Trophoblast cell (in vitro differentiated cells and primary cell): ENCODE results near the gene NBPF14.
"Not testable (repeated sequence)": the region's sequence is repeated elsewhere in the genome, so short reads cannot be mapped to it uniquely, and the experiment has no call there.

Source experiments
- DNase-seq, 2 donors: peaks; one replicate each; pipeline ENCODE4 v3.0.0-alpha.2; 2016
- H2AFZ ChIP-seq: 2 replicates; pipeline ENCODE4 v1.6.1; 2013; ENCODE audit warnings: low read length, moderate library complexity, mild to moderate bottlenecking; ENCODE audit not compliant: insufficient read depth, poor library complexity
- H2AK5ac ChIP-seq: 2 replicates; pipeline ENCODE4 v1.6.1; 2013; ENCODE audit warnings: mild to moderate bottlenecking, low read length
- H2BK120ac ChIP-seq: 2 replicates; pipeline ENCODE4 v1.6.1; 2013; ENCODE audit warnings: low read length, mild to moderate bottlenecking, moderate library complexity; ENCODE audit not compliant: insufficient read depth, poor library complexity
- H2BK12ac ChIP-seq: 2 replicates; pipeline ENCODE4 v1.6.1; 2013; ENCODE audit warnings: mild to moderate bottlenecking, low read length, moderate library complexity
- H2BK5ac ChIP-seq: 2 replicates; pipeline ENCODE4 v1.6.1; 2013; ENCODE audit warnings: low read length, low read depth, moderate library complexity, mild to moderate bottlenecking; ENCODE audit not compliant: poor library complexity
- H3K14ac ChIP-seq: 2 replicates; pipeline ENCODE4 v1.6.1; 2013; ENCODE audit warnings: mild to moderate bottlenecking, low read length
- H3K18ac ChIP-seq: 2 replicates; pipeline ENCODE4 v1.6.1; 2013; ENCODE audit warnings: mild to moderate bottlenecking, low read length
- H3K23ac ChIP-seq: 2 replicates; pipeline ENCODE4 v1.6.1; 2013; ENCODE audit warnings: low read length
- H3K27ac ChIP-seq: 2 replicates; pipeline ENCODE4 v1.5.1; 2013; ENCODE audit warnings: low read depth, mild to moderate bottlenecking, inconsistent platforms, low read length, moderate library complexity
- H3K27me3 ChIP-seq: 2 replicates; pipeline ENCODE4 v1.6.1; 2013; ENCODE audit warnings: inconsistent platforms, mild to moderate bottlenecking, low read length, moderate library complexity; ENCODE audit not compliant: insufficient read depth
- H3K36me3 ChIP-seq, 2 experiments: 1 replicate in 1 of 2; 2 replicates in 1 of 2; pipeline ENCODE4 v1.6.1; 2013; ENCODE audit warnings: low read length in 2 of 2, mild to moderate bottlenecking in 2 of 2, moderate library complexity in 1 of 2; ENCODE audit not compliant: insufficient read depth in 2 of 2, control insufficient read depth in 1 of 2
- H3K4ac ChIP-seq: 2 replicates; pipeline ENCODE4 v1.6.1; 2013; ENCODE audit warnings: low read depth, mild to moderate bottlenecking, low read length, moderate library complexity
- H3K4me1 ChIP-seq, 2 experiments: 1 replicate in 1 of 2; 2 replicates in 1 of 2; pipeline ENCODE4 v1.6.1; 2013; ENCODE audit warnings: low read length in 2 of 2, mild to moderate bottlenecking in 2 of 2, moderate library complexity in 1 of 2; ENCODE audit not compliant: insufficient read depth in 2 of 2, control insufficient read depth in 1 of 2
- H3K4me2 ChIP-seq: 2 replicates; pipeline ENCODE4 v1.6.1; 2013; ENCODE audit warnings: inconsistent platforms, mild to moderate bottlenecking, low read length, moderate library complexity
- H3K4me3 ChIP-seq: 2 replicates; pipeline ENCODE4 v1.5.1; 2013; ENCODE audit warnings: mild to moderate bottlenecking, low read depth, low read length, inconsistent platforms
- H3K79me1 ChIP-seq: one replicate; pipeline ENCODE4 v1.6.1; 2013; ENCODE audit warnings: low read length
- H3K79me2 ChIP-seq: 2 replicates; pipeline ENCODE4 v1.6.1; 2013; ENCODE audit warnings: low read length, mild to moderate bottlenecking; ENCODE audit not compliant: control insufficient read depth, insufficient read depth, poor library complexity
- H3K9ac ChIP-seq: 2 replicates; pipeline ENCODE4 v1.6.1; 2013; ENCODE audit warnings: mild to moderate bottlenecking, low read length
- H3K9me3 ChIP-seq: 2 replicates; pipeline ENCODE4 v1.6.1; 2013; ENCODE audit warnings: low read depth, mild to moderate bottlenecking, control low read depth, inconsistent platforms, low read length; ENCODE audit not compliant: insufficient read depth
- H4K12ac ChIP-seq: 2 replicates; pipeline ENCODE4 v1.6.1; 2013; ENCODE audit warnings: low read depth, mild to moderate bottlenecking, low read length, moderate library complexity
- H4K8ac ChIP-seq: 2 replicates; pipeline ENCODE4 v1.6.1; 2013; ENCODE audit warnings: low read depth, mild to moderate bottlenecking, low read length, moderate library complexity
- H4K91ac ChIP-seq: one replicate; pipeline ENCODE4 v1.6.1; 2013; ENCODE audit warnings: low read depth, mild to moderate bottlenecking, low read length, moderate library complexity
- WGBS: extraction: QIAGEN DNeasy Blood & Tissue Kit; methylation state at CpG from one replicate; pipeline ENCODE4 v1.1.7; 2013; ENCODE audit warnings: missing lambda C conversion rate; ENCODE audit not compliant: insufficient read length, insufficient coverage; ENCODE audit errors: extremely low coverage; 5-methylcytosine and 5-hydroxymethylcytosine counted together

The NBPF14 gene

GRCh38 chr1:148522072-148522471 lies 73.7 kb downstream of the NBPF14 start:
- no CpG with 5 or more reads among the region's 23 CpGs for WGBS
- H3K27me3 ChIP-seq, H3K79me2 ChIP-seq, H3K4me1 ChIP-seq, H3K4me3 ChIP-seq, H3K4ac ChIP-seq, H2AFZ ChIP-seq, H2AK5ac ChIP-seq, H3K9ac ChIP-seq, H2BK120ac ChIP-seq, H3K9me3 ChIP-seq, H3K18ac ChIP-seq, H4K12ac ChIP-seq, H3K36me3 ChIP-seq, H3K27ac ChIP-seq, H2BK12ac ChIP-seq, H3K4me2 ChIP-seq, H3K23ac ChIP-seq, H3K79me1 ChIP-seq, H3K14ac ChIP-seq, H2BK5ac ChIP-seq: not testable (repeated sequence)
- DNase-seq = peak; percentile 75 to 81
- H4K91ac ChIP-seq = peak overlapping the region; percentile 37
- peak overlapping the region; percentile 70 for H4K8ac ChIP-seq

- H3K9me3 ChIP-seq, H2BK5ac ChIP-seq, H3K14ac ChIP-seq, H3K9ac ChIP-seq, H3K4me1 ChIP-seq, H3K23ac ChIP-seq, DNase-seq, H4K8ac ChIP-seq, H3K36me3 ChIP-seq, H3K27ac ChIP-seq, H3K4ac ChIP-seq, H3K4me2 ChIP-seq, H2AFZ ChIP-seq, H3K27me3 ChIP-seq, H4K12ac ChIP-seq, H3K18ac ChIP-seq, H3K79me2 ChIP-seq, H2AK5ac ChIP-seq, H3K4me3 ChIP-seq, H4K91ac ChIP-seq, H2BK120ac ChIP-seq, H3K79me1 ChIP-seq, H2BK12ac ChIP-seq: not testable (repeated sequence)
- WGBS = no CpG with 5 or more reads among the region's 3 CpGs
These were observed 81.5 kb downstream of the NBPF14 start for GRCh38 chr1:148514310-148514709.

GRCh38 chr1:148512571-148513184 lies 83.1 kb downstream of the NBPF14 start:
- not testable (repeated sequence) for H3K18ac ChIP-seq, H4K8ac ChIP-seq, H2BK12ac ChIP-seq, H3K27ac ChIP-seq, H2AFZ ChIP-seq, H3K27me3 ChIP-seq, H3K4me2 ChIP-seq, H3K4me3 ChIP-seq, H2AK5ac ChIP-seq, H4K12ac ChIP-seq, H3K4me1 ChIP-seq, H2BK5ac ChIP-seq, H3K79me1 ChIP-seq, DNase-seq, H2BK120ac ChIP-seq, H3K79me2 ChIP-seq, H3K4ac ChIP-seq, H4K91ac ChIP-seq, H3K23ac ChIP-seq, H3K14ac ChIP-seq, H3K9ac ChIP-seq, H3K9me3 ChIP-seq, H3K36me3 ChIP-seq
- no CpG with 5 or more reads among the region's 9 CpGs for WGBS

- H2AFZ ChIP-seq, H4K12ac ChIP-seq, H3K18ac ChIP-seq, H3K4ac ChIP-seq, H3K79me2 ChIP-seq, H2BK12ac ChIP-seq, H3K27me3 ChIP-seq, H3K79me1 ChIP-seq, H2BK120ac ChIP-seq, H3K36me3 ChIP-seq, H3K14ac ChIP-seq, H3K9ac ChIP-seq, H3K4me3 ChIP-seq, H3K27ac ChIP-seq, H2BK5ac ChIP-seq, H3K9me3 ChIP-seq, DNase-seq, H3K4me2 ChIP-seq, H2AK5ac ChIP-seq, H4K8ac ChIP-seq, H3K23ac ChIP-seq, H4K91ac ChIP-seq, H3K4me1 ChIP-seq: not testable (repeated sequence)
These were observed 101.9 kb downstream of the NBPF14 start for GRCh38 chr1:148493933-148494332.
